Endodermal cell (in vitro differentiated cells): ENCODE measurements around the gene PDLIM3. TPM values are rescaled to one million over a fixed set of nuclear protein-coding genes. Genes with fewer than 3 reads are reported as not detected.

Experiments
- DNase-seq: peaks from one replicate; pipeline ENCODE4 v3.0.0-alpha.2; 2017
- H3K27ac ChIP-seq: 2 replicates; pipeline ENCODE4 v1.5.1; 2013; ENCODE audit warnings: mild to moderate bottlenecking, low read depth, low read length, moderate library complexity
- H3K27me3 ChIP-seq: 2 replicates; pipeline ENCODE4 v1.6.1; 2013; ENCODE audit warnings: mild to moderate bottlenecking, low read length, moderate library complexity; ENCODE audit not compliant: insufficient read depth, control insufficient read depth, poor library complexity, severe bottlenecking
- H3K36me3 ChIP-seq: 2 replicates; pipeline ENCODE4 v1.7.0; 2013; ENCODE audit warnings: mild to moderate bottlenecking, low read length, moderate library complexity; ENCODE audit not compliant: control insufficient read depth, insufficient read depth
- H3K4me1 ChIP-seq: one replicate; pipeline ENCODE4 v1.7.0; 2013; ENCODE audit warnings: low read length; ENCODE audit not compliant: control insufficient read depth, insufficient read depth
- H3K4me3 ChIP-seq: 2 replicates; pipeline ENCODE4 v1.5.1; 2013; ENCODE audit warnings: mild to moderate bottlenecking, low read length, moderate library complexity
- H3K9ac ChIP-seq: 2 replicates; pipeline ENCODE4 v1.6.1; 2013; ENCODE audit warnings: mild to moderate bottlenecking, low read length, moderate library complexity; ENCODE audit not compliant: poor library complexity, severe bottlenecking; ENCODE audit errors: extremely low read depth
- H3K9me3 ChIP-seq: 2 replicates; pipeline ENCODE4 v1.6.1; 2013; ENCODE audit warnings: mild to moderate bottlenecking, low read length, moderate library complexity; ENCODE audit not compliant: control insufficient read depth
- H3K27ac Mint-ChIP-seq: 2 replicates; pipeline ENCODE4 v1.8.0; 2020; ENCODE audit warnings: mixed read lengths
- H3K27me3 Mint-ChIP-seq: 2 replicates; pipeline ENCODE4 v1.8.0; 2021; ENCODE audit warnings: mild to moderate bottlenecking, mixed read lengths; ENCODE audit not compliant: insufficient read depth
- H3K36me3 Mint-ChIP-seq: 2 replicates; pipeline ENCODE4 v1.8.0; 2020; ENCODE audit warnings: low read depth, mixed read lengths
- H3K4me1 Mint-ChIP-seq: 2 replicates; pipeline ENCODE4 v1.8.0; 2020; ENCODE audit warnings: mixed read lengths
- H3K4me3 Mint-ChIP-seq: 2 replicates; pipeline ENCODE4 v1.8.0; 2020; ENCODE audit warnings: mild to moderate bottlenecking, moderate library complexity, mixed read lengths
- H3K9me3 Mint-ChIP-seq: 2 replicates; pipeline ENCODE4 v1.8.0; 2020; ENCODE audit warnings: mild to moderate bottlenecking, mixed read lengths
- WGBS, 2 experiments: methylation state at CpG; one replicate each; pipeline versions ENCODE4 v1.1.5 to v1.1.7; 2013; ENCODE audit warnings: missing lambda C conversion rate in 2 of 2, mixed read lengths in 1 of 2; ENCODE audit not compliant: insufficient coverage in 1 of 2, insufficient read length in 1 of 2; 5-methylcytosine and 5-hydroxymethylcytosine counted together
- total RNA-seq, 2 donors: library from RNA; stranded (reverse); fragmentation: NEBNext Ultra II Directional in 1 of 2; extraction: Animal tissue kit (Norgen Biotek cat#: 25700) in 1 of 2; gene quantifications; 2 replicates in 1 of 2; 3 replicates in 1 of 2; pipeline ENCODE4 v1.2.1, GENCODE V29; 2021
- TF ChIP-seq, protein P1 (sequence below): fragments of 200-600 bp; sonication (generic); conservative IDR thresholded peaks from 2 replicates; pipeline ENCODE4 v1.5.0; 2021; ENCODE audit warnings: antibody characterized with exemption, mild to moderate bottlenecking

PDLIM3 gene
- total RNA-seq, 2 donors from 2014 or later = 4.3 to 11.0 TPM

DNA sequence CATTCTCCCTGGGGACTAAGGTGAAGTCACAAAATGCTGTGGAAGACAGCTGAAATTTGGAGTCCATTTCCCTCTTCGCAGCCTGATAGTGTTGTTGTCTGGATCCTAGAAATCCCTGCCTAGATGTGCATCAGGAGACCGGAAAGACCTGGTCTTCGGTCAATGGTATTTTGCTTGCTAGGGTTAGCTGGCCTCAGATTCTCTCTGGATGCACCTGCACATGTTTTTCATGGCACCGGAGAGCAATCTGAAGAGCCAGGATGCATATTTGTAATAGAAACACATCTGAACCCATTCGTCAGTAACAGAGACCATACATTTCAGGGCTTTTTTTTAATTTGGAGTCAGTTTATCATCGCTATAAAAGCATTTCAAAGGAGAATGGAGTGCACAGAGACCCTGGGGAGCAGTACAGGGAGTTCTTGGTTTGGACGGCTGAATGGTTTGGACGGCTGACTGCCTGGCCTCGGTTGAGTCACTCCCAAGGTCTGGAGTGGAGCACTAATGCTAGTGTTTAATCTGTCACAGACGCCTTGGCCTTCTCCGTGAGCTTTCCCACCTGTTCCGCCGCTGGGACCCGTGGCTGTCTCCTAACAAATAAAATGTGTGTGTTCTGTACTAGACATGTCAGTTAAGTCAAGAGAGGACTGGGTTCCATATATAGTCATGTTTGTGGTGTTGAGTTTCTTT lies 7.5 kb upstream of the PDLIM3 start:
- no peaks in the 10 kb centered on the region for H3K4me1 Mint-ChIP-seq
- H3K36me3 ChIP-seq = no peaks in the 10 kb centered on the region
- TF ChIP-seq, protein P1, sequence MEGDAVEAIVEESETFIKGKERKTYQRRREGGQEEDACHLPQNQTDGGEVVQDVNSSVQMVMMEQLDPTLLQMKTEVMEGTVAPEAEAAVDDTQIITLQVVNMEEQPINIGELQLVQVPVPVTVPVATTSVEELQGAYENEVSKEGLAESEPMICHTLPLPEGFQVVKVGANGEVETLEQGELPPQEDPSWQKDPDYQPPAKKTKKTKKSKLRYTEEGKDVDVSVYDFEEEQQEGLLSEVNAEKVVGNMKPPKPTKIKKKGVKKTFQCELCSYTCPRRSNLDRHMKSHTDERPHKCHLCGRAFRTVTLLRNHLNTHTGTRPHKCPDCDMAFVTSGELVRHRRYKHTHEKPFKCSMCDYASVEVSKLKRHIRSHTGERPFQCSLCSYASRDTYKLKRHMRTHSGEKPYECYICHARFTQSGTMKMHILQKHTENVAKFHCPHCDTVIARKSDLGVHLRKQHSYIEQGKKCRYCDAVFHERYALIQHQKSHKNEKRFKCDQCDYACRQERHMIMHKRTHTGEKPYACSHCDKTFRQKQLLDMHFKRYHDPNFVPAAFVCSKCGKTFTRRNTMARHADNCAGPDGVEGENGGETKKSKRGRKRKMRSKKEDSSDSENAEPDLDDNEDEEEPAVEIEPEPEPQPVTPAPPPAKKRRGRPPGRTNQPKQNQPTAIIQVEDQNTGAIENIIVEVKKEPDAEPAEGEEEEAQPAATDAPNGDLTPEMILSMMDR = no peak
- 89 to 94% methylated on average over 9 to 14 of the region's 14 CpGs for WGBS, 2 experiments
- H3K4me3 ChIP-seq = no peak overlapping the region
- no peak overlapping the region for H3K27ac ChIP-seq
- no peaks in the 10 kb centered on the region for H3K9me3 ChIP-seq
- H3K27me3 Mint-ChIP-seq = peaks cover 21% of the 10 kb centered on the region
- H3K9ac ChIP-seq = no peak overlapping the region
- H3K9me3 Mint-ChIP-seq = no peaks in the 10 kb centered on the region
- no peak overlapping the region for H3K27ac Mint-ChIP-seq
- peaks cover 4% of the 10 kb centered on the region for H3K4me1 ChIP-seq
- DNase-seq = no peak
- H3K4me3 Mint-ChIP-seq = no peak overlapping the region
- no peaks in the 10 kb centered on the region for H3K36me3 Mint-ChIP-seq
- H3K27me3 ChIP-seq = peaks cover 16% of the 10 kb centered on the region

- H3K27ac Mint-ChIP-seq = no peak overlapping the region
- no peaks in the 10 kb centered on the region for H3K4me1 Mint-ChIP-seq
- H3K9me3 Mint-ChIP-seq = no peaks in the 10 kb centered on the region
- Histone ChIP-seq H3K9ac (no peak overlapping the region), H3K27ac (peak overlapping the region; percentile 89), H3K4me1 (peaks cover 4% of the 10 kb centered on the region), H3K9me3 (no peaks in the 10 kb centered on the region), H3K27me3 (peaks cover 27% of the 10 kb centered on the region), H3K4me3 (no peak overlapping the region), H3K36me3 (no peaks in the 10 kb centered on the region)
- H3K27me3 Mint-ChIP-seq = peaks cover 29% of the 10 kb centered on the region
- WGBS, 2 experiments = 88 to 95% methylated on average over 5 to 10 of the region's 10 CpGs
- TF ChIP-seq, protein P1 = no peak
- no peak for DNase-seq
- H3K36me3 Mint-ChIP-seq = no peaks in the 10 kb centered on the region
- no peak overlapping the region for H3K4me3 Mint-ChIP-seq
Observed at GRCh38 chr4:185541251-185541727, 6.0 kb upstream of the PDLIM3 start.

DNA sequence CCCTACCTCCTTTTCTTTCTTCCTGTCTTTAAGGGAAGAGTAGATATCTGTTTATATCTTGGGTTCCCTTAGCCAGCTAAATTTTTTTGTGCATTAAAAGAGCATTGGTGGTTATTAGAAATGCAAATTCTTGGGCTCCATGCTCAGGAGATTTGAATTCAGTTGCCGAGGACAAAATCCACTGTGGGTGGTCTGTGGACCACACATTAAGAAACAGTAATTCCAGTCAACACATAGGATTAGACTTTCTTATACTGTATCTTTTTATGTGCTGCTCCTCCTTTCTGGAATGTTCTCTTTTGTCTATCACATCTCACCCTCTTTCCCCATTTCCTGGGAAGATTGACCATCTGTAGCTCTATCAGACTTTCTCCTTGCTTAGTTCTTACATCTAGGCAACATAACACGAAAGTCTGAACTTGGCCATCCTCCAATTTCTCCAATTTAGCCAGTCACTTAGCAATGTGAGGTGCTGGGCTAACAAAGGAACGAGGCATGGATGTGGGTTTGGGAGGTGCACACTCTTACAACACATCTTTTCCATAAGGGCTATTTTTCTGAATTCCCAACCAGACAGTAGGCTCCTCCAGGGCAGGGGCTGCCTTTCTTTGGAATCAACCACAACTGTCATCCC lies 5.3 kb upstream of the PDLIM3 start:
- Histone ChIP-seq H3K27ac (peak overlapping the region; percentile 89), H3K27me3 (peaks cover 33% of the 10 kb centered on the region), H3K4me3 (no peak overlapping the region), H3K4me1 (peaks cover 4% of the 10 kb centered on the region), H3K36me3 (no peaks in the 10 kb centered on the region), H3K9me3 (no peaks in the 10 kb centered on the region), H3K9ac (no peak overlapping the region)
- Mint-ChIP-seq H3K36me3 (no peaks in the 10 kb centered on the region), H3K27me3 (peaks cover 34% of the 10 kb centered on the region), H3K9me3 (no peaks in the 10 kb centered on the region), H3K4me3 (no peak overlapping the region), H3K27ac (no peak overlapping the region), H3K4me1 (no peaks in the 10 kb centered on the region)
- no peak for DNase-seq
- WGBS, 2 experiments = 83 to 93% methylated on average over 1 to 3 of the region's 3 CpGs
- TF ChIP-seq, protein P1 = no peak
